Pons (tissue), 1 donor: ENCODE data around the gene MAP3K1.
"Not testable (repeated sequence)": the region's sequence is repeated elsewhere in the genome, so short reads cannot be mapped to it uniquely, and the experiment has no call there.

ENCODE experiments used
- DNase-seq: peaks from one replicate; pipeline ENCODE4 v3.0.0-alpha.2; 2016; ENCODE audit warnings: low spot score

The MAP3K1 gene

DNA sequence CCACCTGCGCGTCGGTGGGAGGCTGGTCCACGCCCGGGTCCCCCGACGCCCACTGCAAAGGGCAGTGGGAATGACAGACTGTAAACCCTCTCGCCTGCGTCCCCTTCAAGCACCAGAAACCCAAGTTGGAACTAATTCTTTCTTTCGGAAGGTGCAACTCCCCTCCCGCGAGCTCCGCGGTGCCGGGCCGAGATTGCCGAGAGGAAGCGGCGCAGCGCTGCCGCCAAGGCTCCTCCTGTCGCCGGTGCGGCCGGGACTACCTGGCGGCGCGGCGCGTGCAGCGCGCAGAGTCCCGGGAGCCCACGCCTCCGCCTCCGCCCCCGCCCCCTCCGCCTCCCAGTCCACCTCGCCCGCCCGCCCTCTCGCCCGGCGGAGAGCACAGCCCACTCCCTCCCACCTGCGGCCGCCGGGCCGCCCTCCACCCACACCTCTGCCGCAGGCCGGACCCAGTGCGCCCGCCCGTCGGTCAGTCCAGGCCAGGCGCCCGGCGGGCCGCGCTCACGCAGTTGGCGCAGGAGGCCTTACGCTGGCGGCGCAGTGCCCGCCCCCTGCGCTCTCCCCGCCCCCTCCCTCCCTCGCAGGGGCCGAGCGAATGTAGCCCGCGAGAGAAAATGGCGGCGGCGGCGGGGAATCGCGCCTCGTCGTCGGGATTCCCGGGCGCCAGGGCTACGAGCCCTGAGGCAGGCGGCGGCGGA is at the start of gene MAP3K1:
TSS of gene MAP3K1 (plus strand) at position 587 of the 695 bp plus-strand sequence. CDS start at position 612, 25 bp downstream.
- peak; percentile 64 for DNase-seq

DNA sequence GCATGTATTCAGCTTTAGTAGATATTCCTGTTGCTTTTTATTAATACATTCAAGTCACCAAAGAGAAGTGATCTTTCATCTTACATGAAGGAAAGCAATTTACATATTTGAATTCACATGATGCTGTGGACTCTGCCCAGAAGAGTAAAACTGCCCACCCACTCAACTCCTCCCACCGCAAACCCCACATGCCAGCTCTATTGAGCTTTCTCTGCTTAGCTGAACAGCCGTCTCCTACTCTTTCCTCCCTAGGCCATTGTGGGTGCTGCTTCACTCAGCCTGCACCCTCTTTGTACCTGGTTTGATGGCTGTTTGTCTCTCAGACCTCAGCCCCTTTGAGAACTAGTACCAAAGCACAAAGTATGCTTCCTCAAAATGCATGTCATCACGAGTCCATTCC is 48.4 kb upstream of the MAP3K1 start:
- DNase-seq, result no peak

- no peak for DNase-seq
These were observed 45.3 kb upstream of the MAP3K1 start for GRCh38 chr5:56769875-56770604.

- no peak for DNase-seq
These were observed 42.6 kb upstream of the MAP3K1 start for GRCh38 chr5:56772767-56773166.

DNA sequence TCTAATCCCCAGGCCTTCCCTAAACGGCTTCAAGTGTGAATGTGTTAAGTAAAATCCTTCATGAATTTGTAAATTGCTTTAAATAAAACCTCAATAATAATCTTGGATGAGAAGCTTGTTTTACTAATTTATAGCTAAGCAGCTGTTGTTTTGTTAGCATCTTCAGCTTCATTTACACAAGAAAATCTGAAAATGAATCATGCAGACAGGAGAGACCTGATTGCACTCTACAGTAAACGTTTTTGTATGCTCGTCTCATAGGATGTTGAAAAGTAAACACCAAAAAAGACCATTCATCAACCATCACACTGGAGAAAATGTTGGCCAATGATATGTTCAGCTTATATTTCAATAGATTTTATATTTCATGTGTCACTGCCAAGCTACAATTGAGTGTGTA is 40.4 kb upstream of the MAP3K1 start:
- no peak for DNase-seq

DNA sequence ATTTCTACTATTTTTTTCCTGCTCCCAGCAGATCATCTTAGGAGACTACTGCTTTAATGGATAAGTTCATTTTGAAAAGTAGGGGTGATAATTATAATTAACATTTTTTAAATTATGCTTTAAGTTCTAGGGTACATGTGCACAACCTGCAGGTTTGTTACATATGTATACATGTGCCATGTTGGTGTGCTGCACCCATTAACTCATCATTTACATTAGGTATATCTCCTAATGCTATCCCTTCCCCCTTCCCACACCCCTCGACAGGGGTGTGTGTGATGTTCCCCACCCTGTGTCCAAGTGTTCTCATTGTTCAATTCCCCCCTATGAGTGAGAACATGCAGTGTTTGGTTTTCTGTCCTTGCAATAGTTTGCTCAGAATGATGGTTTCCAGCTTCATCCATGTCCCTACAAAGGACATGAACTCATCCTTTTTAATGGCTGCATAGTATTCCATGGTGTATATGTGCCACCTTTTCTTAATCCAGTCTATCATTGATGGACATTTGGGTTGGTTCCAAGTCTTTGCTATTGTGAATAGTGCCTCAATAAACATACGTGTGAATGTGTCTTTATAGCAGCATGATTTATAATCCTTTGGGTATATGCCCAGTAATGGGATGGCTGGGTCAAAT is 39.0 kb upstream of the MAP3K1 start:
- not testable (repeated sequence) for DNase-seq

DNA sequence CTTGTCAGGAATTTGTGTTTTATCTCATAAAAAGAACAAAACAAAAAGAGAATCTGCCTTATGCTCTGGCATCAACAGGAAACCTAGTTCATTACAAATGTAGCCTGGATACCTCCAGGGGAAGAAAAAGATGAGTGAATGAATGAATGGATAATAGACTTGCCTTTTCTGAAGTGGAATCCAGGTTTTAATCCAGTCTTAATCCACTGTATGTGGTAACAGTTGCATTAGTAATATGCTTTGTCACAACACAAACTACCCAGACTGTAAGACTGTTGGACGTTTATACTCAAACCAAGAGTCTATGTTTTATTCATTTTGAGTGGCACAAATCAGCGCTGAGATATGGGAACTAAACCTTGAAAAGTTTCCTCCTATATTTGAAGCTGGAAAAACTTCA is 32.1 kb upstream of the MAP3K1 start:
- no peak for DNase-seq

DNA sequence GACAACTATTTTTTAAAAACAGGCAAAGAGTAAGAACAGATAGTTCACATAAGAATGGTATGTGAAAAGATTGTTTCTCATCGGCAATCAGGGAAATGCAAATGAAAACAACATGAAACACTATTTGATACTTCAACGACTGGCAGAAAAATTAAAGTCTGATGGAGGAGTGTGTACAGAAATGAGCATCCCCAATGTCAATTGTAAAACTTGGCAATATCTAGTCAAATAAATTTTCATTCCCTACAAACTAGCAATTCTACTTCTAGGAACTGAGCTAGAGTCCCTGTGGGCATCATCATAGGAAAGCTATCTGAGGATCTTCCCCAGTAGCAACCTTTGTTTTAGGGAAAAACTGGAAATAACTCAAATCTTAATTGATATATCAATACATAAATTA is 29.0 kb upstream of the MAP3K1 start:
- DNase-seq, result no peak

DNA sequence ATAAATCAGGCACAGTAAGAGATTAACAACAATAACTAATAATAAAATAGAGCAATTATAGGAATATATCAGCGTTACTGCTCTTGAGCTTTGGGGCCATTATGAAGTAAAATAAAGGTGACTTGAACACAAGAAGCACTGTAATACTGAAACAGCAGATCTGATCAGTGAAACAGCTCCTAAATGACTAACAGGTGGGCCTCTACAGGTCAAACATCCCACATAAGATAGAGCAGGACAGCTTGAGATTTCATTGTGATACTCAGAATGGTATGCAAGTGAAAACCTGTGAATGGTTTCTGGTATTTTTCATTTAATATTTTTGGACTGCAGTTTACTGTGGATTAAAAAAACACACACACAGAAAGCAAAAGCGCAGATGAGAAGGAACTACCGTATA is 24.0 kb upstream of the MAP3K1 start:
- no peak for DNase-seq

DNA sequence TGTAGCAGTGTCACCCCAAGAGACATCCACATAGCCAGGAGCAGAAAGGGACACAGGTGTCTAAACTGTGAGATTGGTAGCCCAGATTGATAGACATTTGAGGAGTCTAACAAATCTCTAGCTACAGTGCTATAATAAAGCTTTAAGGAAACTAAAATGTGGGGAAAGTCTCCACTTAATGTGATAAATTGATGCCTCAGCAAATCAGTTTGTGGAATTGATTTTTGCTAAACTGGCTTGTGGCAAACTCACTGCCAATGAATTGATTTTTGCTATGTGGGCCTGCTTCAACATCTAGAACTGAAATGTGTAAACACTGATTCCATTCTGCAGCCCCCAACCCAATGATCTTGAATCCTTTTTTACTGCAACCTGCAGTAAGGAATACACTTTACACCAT is 16.8 kb upstream of the MAP3K1 start:
- no peak for DNase-seq

- DNase-seq, result no peak
These were observed 15.2 kb upstream of the MAP3K1 start for GRCh38 chr5:56800186-56800585.

DNA sequence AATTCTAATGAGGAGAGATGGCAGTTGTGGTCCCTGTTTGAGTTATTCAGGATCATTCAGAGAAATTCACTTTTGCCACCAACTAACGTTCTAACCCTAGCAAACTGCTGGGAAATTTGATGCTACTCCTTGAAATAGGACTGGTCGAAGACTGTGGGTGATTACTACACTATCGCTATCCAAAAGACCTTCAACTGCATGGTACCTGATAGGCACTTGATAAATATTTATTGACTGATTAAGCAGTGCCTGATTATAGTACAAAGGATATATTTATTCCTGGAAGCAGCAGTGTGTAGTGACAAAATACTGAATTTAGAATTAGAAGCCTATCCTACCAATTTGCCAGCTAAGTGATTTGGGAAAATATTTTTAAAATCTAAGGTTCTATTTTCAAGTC is 14.1 kb upstream of the MAP3K1 start:
- DNase-seq, result no peak

GRCh38 chr5:56802205-56802604 is 13.1 kb upstream of the MAP3K1 start:
- no peak for DNase-seq

DNA sequence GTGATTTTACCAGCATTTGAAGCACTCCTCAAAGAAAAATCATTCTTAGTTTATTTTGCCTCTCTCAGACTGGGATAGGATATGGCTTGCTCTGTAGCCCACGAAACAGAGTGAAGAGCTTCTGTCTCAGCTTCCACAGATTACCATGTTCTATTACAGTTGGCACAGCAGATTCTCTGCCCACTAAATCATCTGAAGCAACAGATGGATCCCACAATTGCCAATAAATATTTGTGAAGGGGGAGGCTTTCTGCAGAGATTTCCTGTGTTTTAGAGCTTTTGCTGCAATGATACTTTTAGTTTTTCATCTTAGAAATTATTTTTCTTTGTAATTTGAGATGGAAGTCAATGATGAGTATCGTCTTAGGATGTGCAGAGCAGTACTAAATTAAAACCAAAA is 12.3 kb upstream of the MAP3K1 start:
- no peak for DNase-seq

DNA sequence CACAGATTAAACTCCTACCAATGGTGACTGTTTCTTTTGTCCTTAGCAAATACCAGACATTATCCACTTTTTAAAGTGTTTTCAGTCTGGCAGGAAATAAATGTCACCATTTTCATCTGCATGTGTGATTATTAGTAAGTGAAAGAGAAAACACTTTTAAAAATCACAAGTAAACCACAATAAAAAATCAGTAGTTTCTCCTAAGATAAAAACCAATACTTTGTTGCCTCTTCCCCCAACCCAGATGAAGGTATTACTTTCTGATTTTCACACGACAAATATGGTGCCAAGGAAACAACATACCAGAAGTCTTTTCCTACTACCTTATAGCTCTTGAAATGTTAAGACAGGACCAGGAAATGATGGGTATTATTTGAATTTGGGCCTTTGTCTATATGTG is 11.5 kb upstream of the MAP3K1 start:
- no peak for DNase-seq

GRCh38 chr5:56807679-56808078 is 7.7 kb upstream of the MAP3K1 start:
- DNase-seq, result no peak

DNA sequence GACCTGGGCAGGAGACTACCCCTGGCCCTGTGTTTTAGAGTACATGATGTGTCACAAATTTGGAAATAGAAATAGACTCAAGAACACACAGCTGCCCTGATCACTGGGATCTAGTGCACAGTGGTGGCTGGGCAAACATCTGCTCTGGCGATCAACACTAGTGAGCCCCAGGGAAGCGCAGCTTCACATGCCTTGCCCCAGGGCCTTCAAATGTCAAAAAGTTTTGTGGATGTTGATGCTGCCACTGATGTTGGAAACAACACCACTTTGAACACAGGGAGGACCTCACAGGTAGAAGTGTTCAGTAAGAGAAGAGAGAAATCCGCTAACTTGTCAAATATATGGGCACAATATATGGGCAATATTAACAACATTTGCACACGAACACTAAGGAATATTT is 7.1 kb upstream of the MAP3K1 start:
- no peak for DNase-seq

DNA sequence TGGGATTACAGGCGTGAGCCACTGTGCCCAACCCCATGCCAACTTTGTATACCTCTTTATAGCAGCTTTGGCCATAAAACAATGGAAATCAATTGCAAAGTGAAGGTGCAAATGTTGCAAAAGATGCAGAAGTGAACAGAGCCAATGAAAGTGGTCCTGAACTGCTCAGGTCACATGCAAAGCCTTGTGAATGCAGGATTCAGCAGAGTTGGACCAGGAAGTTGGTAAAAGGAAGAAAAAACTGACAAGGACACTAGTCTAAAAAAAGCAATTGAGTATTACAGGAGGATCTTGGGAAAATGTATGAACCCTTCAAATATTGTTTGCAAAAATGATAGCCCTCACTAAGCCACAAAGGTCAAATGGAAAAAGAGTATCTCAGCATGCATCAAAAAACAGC is 4.5 kb upstream of the MAP3K1 start:
- no peak for DNase-seq

DNA sequence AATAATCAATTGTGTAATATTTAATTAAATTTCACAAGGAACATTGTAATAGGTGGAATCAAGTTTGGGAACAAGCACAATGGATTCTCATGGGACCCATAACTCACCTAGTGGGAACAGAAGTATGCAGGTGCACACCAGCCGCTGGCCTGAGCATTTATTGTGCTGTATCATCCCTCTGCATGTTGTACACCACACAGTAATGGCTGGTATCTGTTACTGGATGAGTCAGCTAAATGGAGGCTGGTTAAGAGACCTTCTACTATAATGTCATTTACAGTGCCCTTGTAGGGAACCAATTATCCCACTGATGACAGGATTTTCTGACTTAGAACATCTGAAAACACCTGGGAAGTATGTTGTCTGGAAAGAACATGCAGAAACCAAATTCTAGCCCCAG is 3.2 kb upstream of the MAP3K1 start:
- DNase-seq, result no peak

DNA sequence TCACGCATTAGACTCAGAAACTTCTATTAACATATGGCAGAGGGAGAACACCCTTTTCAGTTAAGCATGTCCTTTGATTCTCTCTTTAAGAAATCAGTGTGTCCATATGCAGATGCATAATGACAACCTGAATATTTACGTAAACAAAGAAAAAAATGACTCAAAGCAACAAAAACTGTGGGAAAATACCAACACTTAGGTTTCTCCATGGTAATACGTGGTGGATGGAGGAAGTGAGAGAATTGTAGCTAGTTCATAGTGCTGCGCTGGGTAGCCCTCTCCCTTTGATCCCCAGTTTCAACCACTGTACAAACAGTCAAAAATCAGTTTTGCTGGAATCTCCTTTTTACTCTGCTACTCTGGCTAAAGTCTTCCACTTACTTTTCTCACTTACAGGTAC is 2.0 kb upstream of the MAP3K1 start:
- DNase-seq, result no peak

DNA sequence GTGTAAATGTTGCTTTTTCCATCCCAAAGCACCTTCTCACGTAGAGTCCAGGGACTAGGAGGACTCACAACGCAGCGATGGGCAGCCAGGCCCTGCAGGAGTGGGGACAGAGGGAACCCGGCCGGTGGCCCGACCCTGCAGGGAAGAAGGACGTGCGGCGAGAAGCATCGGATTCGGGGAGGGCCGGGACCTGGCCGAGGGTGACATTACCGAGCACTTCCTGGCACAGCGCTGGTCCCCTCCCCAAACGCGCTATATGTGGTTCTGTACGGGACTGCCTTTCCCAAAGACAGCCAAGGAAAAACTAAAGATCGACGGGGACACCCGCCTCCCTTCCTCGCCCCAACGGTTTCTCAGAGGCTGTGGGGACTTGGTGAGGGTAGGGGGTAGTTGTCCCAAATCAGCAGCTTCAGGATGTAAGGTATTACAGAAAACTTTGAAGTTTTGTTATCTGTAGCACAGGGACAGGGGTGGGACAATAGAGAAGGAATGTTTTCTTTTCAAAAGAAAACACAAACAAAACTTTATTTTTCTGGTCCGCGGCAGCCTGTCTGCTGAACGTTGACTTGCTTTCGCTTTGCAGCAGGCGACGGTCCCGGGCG is 887 bp upstream of the MAP3K1 start:
- DNase-seq, result no peak

- no peak for DNase-seq
These were observed 553 bp downstream of the MAP3K1 start for GRCh38 chr5:56815658-56816545.
